Measurements from ENCODE around the gene COQ8B.

The COQ8B gene

GRCh38 chr19:40691421-40692211, 25.1 kb downstream of the COQ8B start:
- Mint-ChIP-seq H3K27ac (peak overlapping the region; percentile 75), H3K27me3 (no peaks in the 10 kb centered on the region), H3K9me3 (no peaks in the 10 kb centered on the region), H3K36me3 (no peaks in the 10 kb centered on the region), H3K4me1 (peaks cover 4% of the 10 kb centered on the region), H3K4me3 (peak overlapping the region; percentile 53)

- Mint-ChIP-seq H3K4me1 (peaks cover 4% of the 10 kb centered on the region), H3K9me3 (no peaks in the 10 kb centered on the region), H3K36me3 (no peaks in the 10 kb centered on the region), H3K27ac (peak overlapping the region; percentile 97), H3K27me3 (no peaks in the 10 kb centered on the region), H3K4me3 (peak overlapping the region; percentile 97)
Observed at GRCh38 chr19:40690693-40691420, 25.8 kb downstream of the COQ8B start.

- Mint-ChIP-seq H3K36me3 (peaks cover 2% of the 10 kb centered on the region), H3K27ac (peak within 1 kb of the TSS; percentile 97), H3K4me3 (peak within 1 kb of the TSS; percentile 97), H3K4me1 (peaks cover 4% of the 10 kb centered on the region), H3K27me3 (no peaks in the 10 kb centered on the region), H3K9me3 (no peaks in the 10 kb centered on the region)
Observed at GRCh38 chr19:40690050-40690692, 26.5 kb downstream of the COQ8B start, which contains the start of gene NUMBL. Gene NUMBL (minus strand): TSS chr19:40690651. CDS start chr19:40690483, 168 bp downstream.

- Mint-ChIP-seq H3K27ac (no peak overlapping the region), H3K36me3 (peaks cover 2% of the 10 kb centered on the region), H3K27me3 (no peaks in the 10 kb centered on the region), H3K4me1 (peaks cover 4% of the 10 kb centered on the region), H3K4me3 (no peak overlapping the region), H3K9me3 (no peaks in the 10 kb centered on the region)
Observed at GRCh38 chr19:40689339-40690049, 27.2 kb downstream of the COQ8B start.

GRCh38 chr19:40688987-40689338, 27.7 kb downstream of the COQ8B start:
- Mint-ChIP-seq H3K36me3 (peaks cover 2% of the 10 kb centered on the region), H3K27me3 (no peaks in the 10 kb centered on the region), H3K27ac (no peak overlapping the region), H3K9me3 (no peaks in the 10 kb centered on the region), H3K4me3 (no peak overlapping the region), H3K4me1 (peaks cover 4% of the 10 kb centered on the region)

- Mint-ChIP-seq H3K4me1 (peaks cover 4% of the 10 kb centered on the region), H3K4me3 (no peak overlapping the region), H3K27me3 (no peaks in the 10 kb centered on the region), H3K27ac (no peak overlapping the region), H3K9me3 (no peaks in the 10 kb centered on the region), H3K36me3 (peaks cover 2% of the 10 kb centered on the region)
Observed at GRCh38 chr19:40688309-40688708, 28.4 kb downstream of the COQ8B start.

- Mint-ChIP-seq H3K36me3 (peaks cover 2% of the 10 kb centered on the region), H3K4me3 (no peak overlapping the region), H3K27me3 (no peaks in the 10 kb centered on the region), H3K9me3 (no peaks in the 10 kb centered on the region), H3K27ac (no peak overlapping the region), H3K4me1 (peaks cover 4% of the 10 kb centered on the region)
Observed at GRCh38 chr19:40687525-40688016, 29.1 kb downstream of the COQ8B start.

GRCh38 chr19:40686882-40687524, 29.7 kb downstream of the COQ8B start:
- Mint-ChIP-seq H3K27ac (no peak overlapping the region), H3K4me3 (no peak overlapping the region), H3K9me3 (no peaks in the 10 kb centered on the region), H3K36me3 (peaks cover 2% of the 10 kb centered on the region), H3K4me1 (peaks cover 4% of the 10 kb centered on the region), H3K27me3 (no peaks in the 10 kb centered on the region)

GRCh38 chr19:40685563-40685962, 31.1 kb downstream of the COQ8B start:
- peak overlapping the region; percentile 6 for H3K27ac Mint-ChIP-seq
- no peaks in the 10 kb centered on the region for H3K27me3 Mint-ChIP-seq
- peaks cover 2% of the 10 kb centered on the region for H3K36me3 Mint-ChIP-seq
- no peak overlapping the region for H3K4me3 Mint-ChIP-seq
- H3K4me1 Mint-ChIP-seq: peaks cover under 1% of the 10 kb centered on the region
- no peaks in the 10 kb centered on the region for H3K9me3 Mint-ChIP-seq

- H3K27me3 Mint-ChIP-seq: no peaks in the 10 kb centered on the region
- no peaks in the 10 kb centered on the region for H3K9me3 Mint-ChIP-seq
- no peak overlapping the region for H3K27ac Mint-ChIP-seq
- peaks cover 2% of the 10 kb centered on the region for H3K36me3 Mint-ChIP-seq
- no peak overlapping the region for H3K4me3 Mint-ChIP-seq
- no peaks in the 10 kb centered on the region for H3K4me1 Mint-ChIP-seq
Observed at GRCh38 chr19:40685016-40685526, 31.6 kb downstream of the COQ8B start.

GRCh38 chr19:40684280-40684679, 32.4 kb downstream of the COQ8B start:
- Mint-ChIP-seq H3K27ac (no peak overlapping the region), H3K9me3 (no peaks in the 10 kb centered on the region), H3K4me1 (no peaks in the 10 kb centered on the region), H3K4me3 (no peak overlapping the region), H3K36me3 (peaks cover 4% of the 10 kb centered on the region), H3K27me3 (no peaks in the 10 kb centered on the region)

- no peaks in the 10 kb centered on the region for H3K4me1 Mint-ChIP-seq
- H3K4me3 Mint-ChIP-seq: no peak overlapping the region
- H3K36me3 Mint-ChIP-seq: peaks cover 4% of the 10 kb centered on the region
- H3K9me3 Mint-ChIP-seq: no peaks in the 10 kb centered on the region
- no peaks in the 10 kb centered on the region for H3K27me3 Mint-ChIP-seq
- no peak overlapping the region for H3K27ac Mint-ChIP-seq
Observed at GRCh38 chr19:40683437-40683836, 33.2 kb downstream of the COQ8B start.

- no peaks in the 10 kb centered on the region for H3K9me3 Mint-ChIP-seq
- no peak overlapping the region for H3K27ac Mint-ChIP-seq
- H3K36me3 Mint-ChIP-seq: peaks cover 4% of the 10 kb centered on the region
- H3K27me3 Mint-ChIP-seq: no peaks in the 10 kb centered on the region
- no peak overlapping the region for H3K4me3 Mint-ChIP-seq
- H3K4me1 Mint-ChIP-seq: no peaks in the 10 kb centered on the region
Observed at GRCh38 chr19:40682431-40682964, 34.2 kb downstream of the COQ8B start.

GRCh38 chr19:40681039-40681438, 35.6 kb downstream of the COQ8B start:
- H3K9me3 Mint-ChIP-seq: no peaks in the 10 kb centered on the region
- no peaks in the 10 kb centered on the region for H3K4me1 Mint-ChIP-seq
- H3K27me3 Mint-ChIP-seq: no peaks in the 10 kb centered on the region
- H3K27ac Mint-ChIP-seq: no peak overlapping the region
- peaks cover 4% of the 10 kb centered on the region for H3K36me3 Mint-ChIP-seq
- no peak overlapping the region for H3K4me3 Mint-ChIP-seq
